ENCODE results near the gene CLCNKA. TPM values are rescaled to one million over a fixed set of nuclear protein-coding genes. Genes with fewer than 3 reads are reported as not detected.
A peak's percentile ranks its signal among the peaks of the same experiment; 100 is the strongest.
"Not testable (repeated sequence)": the region's sequence is repeated elsewhere in the genome, so short reads cannot be mapped to it uniquely, and the experiment has no call there.

CLCNKA gene
- polyA plus RNA-seq, 3 donors from 2014 or later, result not detected

GRCh38 chr1:16061266-16061665 lies 39.4 kb downstream of the CLCNKA start:
- peaks cover 16 to 19% of the 10 kb centered on the region in 2 donors for H3K4me1 Mint-ChIP-seq
- H3K27me3 Mint-ChIP-seq (ENCODE audit: low read depth in 3 of 3), result peaks cover 0 to 4% (median 3%) of the 10 kb centered on the region in 3 donors
- H3K4me3 Mint-ChIP-seq, result no peak overlapping the region
- DNase-seq, result no peak
- no peaks in the 10 kb centered on the region for H3K36me3 Mint-ChIP-seq
- H3K9me3 Mint-ChIP-seq, result no peaks in the 10 kb centered on the region
- H3K27ac Mint-ChIP-seq, result no peak overlapping the region

GRCh38 chr1:16061989-16062686 lies 40.3 kb downstream of the CLCNKA start:
- H3K36me3 Mint-ChIP-seq; H3K4me3 Mint-ChIP-seq; H3K27me3 Mint-ChIP-seq (ENCODE audit: low read depth in 3 of 3): not testable (repeated sequence)

GRCh38 chr1:16062687-16063075 lies 40.8 kb downstream of the CLCNKA start:
- H3K9me3 Mint-ChIP-seq; H3K36me3 Mint-ChIP-seq; DNase-seq; H3K27me3 Mint-ChIP-seq (ENCODE audit: low read depth in 3 of 3); H3K4me3 Mint-ChIP-seq; H3K27ac Mint-ChIP-seq: not testable (repeated sequence)
- peaks cover 16 to 19% of the 10 kb centered on the region in 2 donors for H3K4me1 Mint-ChIP-seq

More at GRCh38 chr1:16061989-16062686, 40.3 kb downstream of the CLCNKA start:
- H3K27ac Mint-ChIP-seq, H3K9me3 Mint-ChIP-seq, DNase-seq: not testable (repeated sequence)
- H3K4me1 Mint-ChIP-seq, result peaks cover 16 to 19% of the 10 kb centered on the region in 2 donors

- H3K4me1 Mint-ChIP-seq, result peaks cover 16 to 19% of the 10 kb centered on the region in 2 donors
- H3K9me3 Mint-ChIP-seq, result no peaks in the 10 kb centered on the region
- no peak overlapping the region for H3K27ac Mint-ChIP-seq
- DNase-seq, result no peak
- H3K4me3 Mint-ChIP-seq, result no peak overlapping the region
- peaks cover 0 to 8% (median 3%) of the 10 kb centered on the region in 3 donors for H3K27me3 Mint-ChIP-seq (ENCODE audit: low read depth in 3 of 3)
- H3K36me3 Mint-ChIP-seq, result no peaks in the 10 kb centered on the region
Observed at GRCh38 chr1:16063226-16063829, 41.5 kb downstream of the CLCNKA start.

- H3K4me1 Mint-ChIP-seq, result peaks cover 16 to 19% of the 10 kb centered on the region in 2 donors
- H3K9me3 Mint-ChIP-seq, result no peaks in the 10 kb centered on the region
- DNase-seq, result no peak
- H3K36me3 Mint-ChIP-seq, result no peaks in the 10 kb centered on the region
- peaks cover 0 to 8% (median 4%) of the 10 kb centered on the region in 3 donors for H3K27me3 Mint-ChIP-seq (ENCODE audit: low read depth in 3 of 3)
- no peak overlapping the region for H3K27ac Mint-ChIP-seq
- no peak overlapping the region for H3K4me3 Mint-ChIP-seq
Observed at GRCh38 chr1:16063921-16064320, 42.1 kb downstream of the CLCNKA start.

- Mint-ChIP-seq H3K27ac (peak overlapping the region in 2 of 6 donors; percentile 1 to 37), H3K4me3 (peak overlapping the region in 2 of 5 donors; percentile 4 to 7), H3K9me3 (no peaks in the 10 kb centered on the region), H3K4me1 (peaks cover 16 to 19% of the 10 kb centered on the region in 2 donors), H3K27me3 (ENCODE audit: low read depth in 3 of 3) (peaks cover 2 to 8% (median 6%) of the 10 kb centered on the region in 3 donors), H3K36me3 (no peaks in the 10 kb centered on the region)
- DNase-seq, result no peak
Observed at GRCh38 chr1:16064536-16065268, 42.9 kb downstream of the CLCNKA start.

GRCh38 chr1:16065269-16065576 lies 43.4 kb downstream of the CLCNKA start:
- no peaks in the 10 kb centered on the region for H3K9me3 Mint-ChIP-seq
- peaks cover 20 to 24% of the 10 kb centered on the region in 2 donors for H3K4me1 Mint-ChIP-seq
- peaks cover 2 to 8% (median 6%) of the 10 kb centered on the region in 3 donors for H3K27me3 Mint-ChIP-seq (ENCODE audit: low read depth in 3 of 3)
- no peak overlapping the region for H3K4me3 Mint-ChIP-seq
- H3K36me3 Mint-ChIP-seq, result no peaks in the 10 kb centered on the region
- no peak overlapping the region for H3K27ac Mint-ChIP-seq
- DNase-seq, result no peak

GRCh38 chr1:16066245-16066644 lies 44.4 kb downstream of the CLCNKA start:
- Mint-ChIP-seq H3K27ac (no peak overlapping the region), H3K4me1 (peaks cover 22 to 34% of the 10 kb centered on the region in 2 donors), H3K4me3 (no peak overlapping the region), H3K9me3 (no peaks in the 10 kb centered on the region), H3K27me3 (ENCODE audit: low read depth in 3 of 3) (peaks cover 2 to 7% (median 6%) of the 10 kb centered on the region in 3 donors), H3K36me3 (no peaks in the 10 kb centered on the region)
- no peak for DNase-seq

- no peak overlapping the region for H3K4me3 Mint-ChIP-seq
- H3K27ac Mint-ChIP-seq, result no peak overlapping the region
- no peaks in the 10 kb centered on the region for H3K36me3 Mint-ChIP-seq
- no peak for DNase-seq
- peaks cover 5 to 7% (median 6%) of the 10 kb centered on the region in 3 donors for H3K27me3 Mint-ChIP-seq (ENCODE audit: low read depth in 3 of 3)
- no peaks in the 10 kb centered on the region for H3K9me3 Mint-ChIP-seq
- H3K4me1 Mint-ChIP-seq, result peaks cover 24 to 34% of the 10 kb centered on the region in 2 donors
Observed at GRCh38 chr1:16067127-16067768, 45.4 kb downstream of the CLCNKA start.

- Mint-ChIP-seq H3K27ac (no peak overlapping the region), H3K9me3 (no peaks in the 10 kb centered on the region), H3K27me3 (ENCODE audit: low read depth in 3 of 3) (peaks cover 6 to 9% (median 6%) of the 10 kb centered on the region in 3 donors), H3K4me3 (no peak overlapping the region), H3K36me3 (no peaks in the 10 kb centered on the region), H3K4me1 (peaks cover 24 to 34% of the 10 kb centered on the region in 2 donors)
- no peak for DNase-seq
Observed at GRCh38 chr1:16067933-16068332, 46.1 kb downstream of the CLCNKA start.

GRCh38 chr1:16068356-16069270 lies 46.8 kb downstream of the CLCNKA start:
- DNase-seq, result no peak

GRCh38 chr1:16070640-16071355 lies 49.0 kb downstream of the CLCNKA start:
- H3K9me3 Mint-ChIP-seq, result no peaks in the 10 kb centered on the region
- DNase-seq, result no peak
- peaks cover 7 to 15% (median 10%) of the 10 kb centered on the region in 3 donors for H3K27me3 Mint-ChIP-seq (ENCODE audit: low read depth in 3 of 3)
- H3K27ac Mint-ChIP-seq, result no peak overlapping the region
- no peaks in the 10 kb centered on the region for H3K36me3 Mint-ChIP-seq
- H3K4me3 Mint-ChIP-seq, result no peak overlapping the region
- peaks cover 17 to 22% of the 10 kb centered on the region in 2 donors for H3K4me1 Mint-ChIP-seq

More at GRCh38 chr1:16068356-16069270, 46.8 kb downstream of the CLCNKA start:
- Mint-ChIP-seq H3K9me3 (no peaks in the 10 kb centered on the region), H3K27ac (peak overlapping the region in 1 of 6 donors; percentile 67), H3K27me3 (ENCODE audit: low read depth in 3 of 3) (peaks cover 6 to 9% (median 6%) of the 10 kb centered on the region in 3 donors), H3K4me1 (peaks cover 22 to 33% of the 10 kb centered on the region in 2 donors), H3K36me3 (no peaks in the 10 kb centered on the region), H3K4me3 (no peak overlapping the region)
